Retinal pigment epithelial cell (primary cell): Measurements from ENCODE around the gene PAM.

ENCODE experiments used
- DNase-seq: peaks from one replicate; pipeline ENCODE4 v3.0.0-alpha.2; 2010; ENCODE audit warnings: low read depth
- H3K4me3 ChIP-seq: 2 replicates; pipeline ENCODE4 v1.5.1; 2011; ENCODE audit warnings: mild to moderate bottlenecking, low read length, control low read depth, moderate library complexity
- CTCF ChIP-seq: conservative IDR thresholded peaks from 2 replicates; pipeline ENCODE4 v1.5.1; 2011; ENCODE audit warnings: low read depth, low read length, control low read depth, inconsistent platforms

Gene PAM

GRCh38 chr5:103006921-103007320 is 251.8 kb downstream of the PAM start:
- DNase-seq, result no peak
- TF ChIP-seq CTCF, result no peak

GRCh38 chr5:103010168-103010567 is 255.1 kb downstream of the PAM start:
- TF ChIP-seq CTCF, result no peak
- H3K4me3 ChIP-seq, result no peak overlapping the region
- no peak for DNase-seq

More at GRCh38 chr5:103006921-103007320, 251.8 kb downstream of the PAM start:
- no peak overlapping the region for H3K4me3 ChIP-seq

GRCh38 chr5:103013933-103014552 is 258.9 kb downstream of the PAM start:
- no peak overlapping the region for H3K4me3 ChIP-seq
- no peak for TF ChIP-seq CTCF
- DNase-seq, result no peak

GRCh38 chr5:103014983-103015382 is 259.9 kb downstream of the PAM start:
- no peak overlapping the region for H3K4me3 ChIP-seq
- no peak for TF ChIP-seq CTCF
- no peak for DNase-seq

- no peak for DNase-seq
- no peak overlapping the region for H3K4me3 ChIP-seq
- TF ChIP-seq CTCF, result no peak
Measured at GRCh38 chr5:103016167-103016566, 261.1 kb downstream of the PAM start.

- no peak overlapping the region for H3K4me3 ChIP-seq
- no peak for TF ChIP-seq CTCF
- DNase-seq, result no peak
Measured at GRCh38 chr5:103019804-103020203, 264.7 kb downstream of the PAM start.

GRCh38 chr5:103021314-103021713 is 266.2 kb downstream of the PAM start:
- no peak for TF ChIP-seq CTCF
- no peak overlapping the region for H3K4me3 ChIP-seq
- DNase-seq, result no peak
